ENCODE measurements around the gene MAP3K7CL. TPM values are rescaled to one million over a fixed set of nuclear protein-coding genes. Genes with fewer than 3 reads are reported as not detected.
A peak's percentile ranks its signal among the peaks of the same experiment; 100 is the strongest.

The MAP3K7CL gene
- total RNA-seq, 6 experiments from 2014 or later: 2.0 to 3.5 (median 2.8) TPM

DNA sequence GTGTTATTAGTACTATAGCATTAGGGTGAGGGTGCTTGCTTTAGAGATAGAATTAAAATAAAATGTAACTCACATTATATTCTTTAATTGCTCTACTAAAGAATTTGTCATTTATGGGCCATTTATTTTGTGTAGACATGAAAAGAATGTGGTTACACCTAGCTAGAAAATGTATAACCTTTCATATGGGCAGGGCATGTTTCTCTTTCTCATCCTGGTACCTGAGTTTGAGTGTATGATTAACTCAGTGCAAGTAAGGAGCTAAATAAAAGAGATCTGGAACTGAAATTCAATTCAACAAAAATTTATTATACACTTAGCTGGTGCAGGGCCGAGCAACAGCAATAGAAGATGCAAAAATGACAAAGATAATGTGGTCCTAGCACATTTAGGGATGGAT is 47.4 kb downstream of the MAP3K7CL start:
- no peaks in the 10 kb centered on the region for H3K36me3 ChIP-seq
- H3K27me3 ChIP-seq: no peaks in the 10 kb centered on the region
- ATAC-seq: peak; percentile 16 to 44 (median 32)
- intact Hi-C loops (cut with DNase I): no loop called here
- TF ChIP-seq, protein P1, sequence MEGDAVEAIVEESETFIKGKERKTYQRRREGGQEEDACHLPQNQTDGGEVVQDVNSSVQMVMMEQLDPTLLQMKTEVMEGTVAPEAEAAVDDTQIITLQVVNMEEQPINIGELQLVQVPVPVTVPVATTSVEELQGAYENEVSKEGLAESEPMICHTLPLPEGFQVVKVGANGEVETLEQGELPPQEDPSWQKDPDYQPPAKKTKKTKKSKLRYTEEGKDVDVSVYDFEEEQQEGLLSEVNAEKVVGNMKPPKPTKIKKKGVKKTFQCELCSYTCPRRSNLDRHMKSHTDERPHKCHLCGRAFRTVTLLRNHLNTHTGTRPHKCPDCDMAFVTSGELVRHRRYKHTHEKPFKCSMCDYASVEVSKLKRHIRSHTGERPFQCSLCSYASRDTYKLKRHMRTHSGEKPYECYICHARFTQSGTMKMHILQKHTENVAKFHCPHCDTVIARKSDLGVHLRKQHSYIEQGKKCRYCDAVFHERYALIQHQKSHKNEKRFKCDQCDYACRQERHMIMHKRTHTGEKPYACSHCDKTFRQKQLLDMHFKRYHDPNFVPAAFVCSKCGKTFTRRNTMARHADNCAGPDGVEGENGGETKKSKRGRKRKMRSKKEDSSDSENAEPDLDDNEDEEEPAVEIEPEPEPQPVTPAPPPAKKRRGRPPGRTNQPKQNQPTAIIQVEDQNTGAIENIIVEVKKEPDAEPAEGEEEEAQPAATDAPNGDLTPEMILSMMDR (IDR thresholded peaks at IDR 0.05): no peak
- no peak for TF ChIP-seq POLR2A (IDR thresholded peaks at IDR 0.05)
- 39% methylated on average over 1 of the region's 1 CpG for WGBS (ENCODE audit: insufficient coverage, low coverage, low lambda C conversion rate, missing lambda C conversion rate)
- DNase-seq: no peak
- H3K27ac ChIP-seq: peak overlapping the region; percentile 0 to 94 (median 38)
- H3K9me3 ChIP-seq: no peaks in the 10 kb centered on the region
- no peak overlapping the region for H3K4me3 ChIP-seq
- peaks cover 0 to 57% (median 19%) of the 10 kb centered on the region in 4 donors for H3K4me1 ChIP-seq

DNA sequence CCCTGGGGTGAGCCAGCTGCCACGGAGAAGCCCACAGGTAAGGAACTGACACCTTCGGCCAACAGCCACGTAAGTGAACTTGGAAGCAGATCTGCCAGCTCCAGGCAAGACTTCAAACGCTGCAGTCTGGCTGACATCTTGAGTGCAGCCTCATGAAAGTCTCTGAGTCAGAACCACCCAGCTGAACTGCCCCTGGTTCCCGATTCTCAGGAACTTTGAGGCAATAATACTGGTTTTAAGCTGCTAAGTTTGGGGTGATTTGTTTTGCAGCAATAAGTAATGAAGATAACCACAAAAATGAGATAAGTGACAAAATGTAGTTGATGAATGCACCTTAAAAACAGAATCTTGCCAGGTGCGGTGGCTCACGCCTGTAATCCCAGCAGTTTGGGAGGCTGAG is 48.5 kb downstream of the MAP3K7CL start:
- Histone ChIP-seq H3K4me1 (peaks cover 0 to 62% (median 24%) of the 10 kb centered on the region in 4 donors), H3K9me3 (no peaks in the 10 kb centered on the region), H3K36me3 (no peaks in the 10 kb centered on the region), H3K27me3 (no peaks in the 10 kb centered on the region), H3K4me3 (no peak overlapping the region), H3K27ac (peak overlapping the region in 2 of 3 donors; percentile 38 to 94)
- intact Hi-C loops (cut with DNase I): no loop called here
- no peak for ATAC-seq
- TF ChIP-seq POLR2A (IDR thresholded peaks at IDR 0.05): no peak
- TF ChIP-seq, protein P1 (IDR thresholded peaks at IDR 0.05): no peak
- WGBS (ENCODE audit: insufficient coverage, low coverage, low lambda C conversion rate, missing lambda C conversion rate): 96% methylated on average over 4 of the region's 7 CpGs
- DNase-seq: no peak

DNA sequence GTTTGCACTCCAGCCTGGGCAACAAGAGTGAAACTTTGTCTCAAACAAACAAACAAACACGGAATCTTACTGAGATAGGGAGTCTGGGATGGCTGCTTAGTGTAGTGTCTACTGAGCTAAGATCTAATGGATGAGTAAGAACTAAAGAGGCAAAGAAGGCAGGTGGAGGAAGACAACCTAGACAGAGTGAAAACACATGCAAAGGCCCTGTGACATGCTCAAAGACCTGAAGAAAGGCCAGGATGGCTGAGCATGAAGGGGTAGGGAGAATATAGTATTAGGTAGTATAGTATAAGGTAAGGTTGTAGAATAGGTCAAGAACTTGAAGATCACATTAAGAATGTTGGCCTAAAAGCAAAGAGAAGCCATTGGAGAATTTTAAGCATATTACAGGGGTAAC is 49.1 kb downstream of the MAP3K7CL start:
- no peak overlapping the region for H3K27ac ChIP-seq
- DNase-seq (no peak), ATAC-seq (no peak)
- TF ChIP-seq, protein P1 (IDR thresholded peaks at IDR 0.05): no peak
- no peak for TF ChIP-seq POLR2A (IDR thresholded peaks at IDR 0.05)
- H3K27me3 ChIP-seq: no peaks in the 10 kb centered on the region
- H3K36me3 ChIP-seq: no peaks in the 10 kb centered on the region
- no peak overlapping the region for H3K4me3 ChIP-seq
- 70% methylated on average over 1 of the region's 1 CpG for WGBS (ENCODE audit: insufficient coverage, low coverage, low lambda C conversion rate, missing lambda C conversion rate)
- H3K4me1 ChIP-seq: peaks cover 0 to 62% (median 25%) of the 10 kb centered on the region in 4 donors
- H3K9me3 ChIP-seq: no peaks in the 10 kb centered on the region
- intact Hi-C loops (cut with DNase I): no loop called here

DNA sequence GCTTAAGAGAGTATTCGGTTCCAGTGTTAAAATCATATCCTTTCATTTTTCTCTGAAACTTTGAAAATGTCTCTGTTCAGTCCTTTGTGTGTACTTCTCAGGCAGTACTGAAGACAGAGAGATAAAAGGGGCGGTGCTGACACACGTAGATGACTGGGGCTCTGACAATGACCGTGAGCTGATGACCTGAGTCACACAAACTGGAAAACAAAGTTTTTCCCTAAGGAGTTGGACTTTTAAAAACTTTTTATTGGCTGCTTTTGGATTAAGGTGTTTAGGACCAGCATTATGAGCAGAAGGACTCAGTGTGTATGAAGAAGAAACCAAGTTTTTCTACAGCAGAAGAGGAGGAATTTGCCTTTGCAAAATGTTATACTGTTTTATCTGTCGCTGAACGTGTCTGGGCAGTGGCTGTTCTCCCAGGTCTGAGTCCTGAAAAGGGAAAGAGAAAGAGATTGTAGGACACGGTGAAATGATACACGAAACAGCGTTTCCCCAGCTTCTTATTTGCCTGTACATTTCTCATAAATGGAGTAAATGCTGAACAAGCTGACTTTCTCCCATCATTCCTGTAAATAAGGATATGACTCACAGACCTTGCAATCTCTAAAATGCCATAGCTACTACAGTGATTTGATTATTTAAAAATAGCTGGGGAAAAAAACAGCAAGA is 51.5 kb downstream of the MAP3K7CL start:
- Histone ChIP-seq H3K9me3 (no peaks in the 10 kb centered on the region), H3K27ac (peak overlapping the region; percentile 94), H3K36me3 (no peaks in the 10 kb centered on the region), H3K4me1 (peaks cover 0 to 70% (median 30%) of the 10 kb centered on the region in 4 donors), H3K4me3 (peak overlapping the region; percentile 3 to 39 (median 36)), H3K27me3 (no peaks in the 10 kb centered on the region)
- peak; percentile 67 for TF ChIP-seq POLR2A (IDR thresholded peaks at IDR 0.05)
- TF ChIP-seq, protein P1 (IDR thresholded peaks at IDR 0.05): no peak
- intact Hi-C loops (cut with DNase I): no loop called here
- WGBS (ENCODE audit: insufficient coverage, low coverage, low lambda C conversion rate, missing lambda C conversion rate): 8% methylated on average over 9 of the region's 9 CpGs
- ATAC-seq: peak; percentile 74 to 89 (median 78)
- peak in 1 of 3 donors; percentile 33 for DNase-seq
